Measurements from ENCODE around the gene C1orf198.

The C1orf198 gene, protein sequence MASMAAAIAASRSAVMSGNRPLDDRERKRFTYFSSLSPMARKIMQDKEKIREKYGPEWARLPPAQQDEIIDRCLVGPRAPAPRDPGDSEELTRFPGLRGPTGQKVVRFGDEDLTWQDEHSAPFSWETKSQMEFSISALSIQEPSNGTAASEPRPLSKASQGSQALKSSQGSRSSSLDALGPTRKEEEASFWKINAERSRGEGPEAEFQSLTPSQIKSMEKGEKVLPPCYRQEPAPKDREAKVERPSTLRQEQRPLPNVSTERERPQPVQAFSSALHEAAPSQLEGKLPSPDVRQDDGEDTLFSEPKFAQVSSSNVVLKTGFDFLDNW

DNA sequence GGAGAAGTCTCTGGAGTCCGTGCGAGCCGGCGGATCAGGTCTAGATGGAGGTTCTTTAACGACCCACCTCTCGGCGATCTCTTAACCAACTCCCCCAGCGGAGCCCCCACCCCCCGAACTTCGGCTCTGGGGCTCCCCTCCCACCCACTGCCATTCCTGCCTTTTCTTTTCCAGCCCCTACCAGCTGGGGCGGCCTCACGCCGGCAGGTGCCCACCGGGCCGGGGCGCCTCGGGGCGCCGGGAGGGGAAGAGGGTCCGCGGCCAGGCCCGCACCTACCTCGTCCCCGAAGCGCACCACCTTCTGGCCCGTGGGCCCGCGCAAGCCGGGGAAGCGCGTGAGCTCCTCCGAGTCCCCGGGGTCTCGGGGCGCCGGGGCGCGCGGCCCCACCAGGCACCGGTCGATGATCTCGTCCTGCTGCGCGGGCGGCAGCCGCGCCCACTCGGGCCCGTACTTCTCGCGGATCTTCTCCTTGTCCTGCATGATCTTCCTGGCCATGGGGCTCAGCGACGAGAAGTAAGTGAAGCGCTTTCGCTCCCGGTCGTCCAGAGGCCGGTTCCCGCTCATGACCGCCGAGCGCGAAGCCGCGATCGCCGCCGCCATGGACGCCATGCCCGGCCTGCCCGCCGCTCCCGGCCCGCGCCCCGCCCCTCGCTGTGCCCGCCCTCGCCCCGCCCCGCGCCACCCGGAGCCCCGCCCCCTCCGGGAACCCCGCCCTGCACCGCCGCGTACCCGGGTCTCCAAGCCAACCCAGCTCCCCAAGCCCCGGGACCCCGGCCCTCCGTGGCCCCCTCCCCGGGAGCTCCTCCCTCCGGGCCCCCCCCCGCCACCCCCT is at the start of gene C1orf198:
TSS of gene C1orf198 (minus strand) at position 619 of the 833 bp plus-strand sequence. CDS start at position 610, 9 bp downstream.
- in situ Hi-C loops (cut with HindIII; ENCODE audit: low sequenced_read_pairs), result no loop called here

DNA sequence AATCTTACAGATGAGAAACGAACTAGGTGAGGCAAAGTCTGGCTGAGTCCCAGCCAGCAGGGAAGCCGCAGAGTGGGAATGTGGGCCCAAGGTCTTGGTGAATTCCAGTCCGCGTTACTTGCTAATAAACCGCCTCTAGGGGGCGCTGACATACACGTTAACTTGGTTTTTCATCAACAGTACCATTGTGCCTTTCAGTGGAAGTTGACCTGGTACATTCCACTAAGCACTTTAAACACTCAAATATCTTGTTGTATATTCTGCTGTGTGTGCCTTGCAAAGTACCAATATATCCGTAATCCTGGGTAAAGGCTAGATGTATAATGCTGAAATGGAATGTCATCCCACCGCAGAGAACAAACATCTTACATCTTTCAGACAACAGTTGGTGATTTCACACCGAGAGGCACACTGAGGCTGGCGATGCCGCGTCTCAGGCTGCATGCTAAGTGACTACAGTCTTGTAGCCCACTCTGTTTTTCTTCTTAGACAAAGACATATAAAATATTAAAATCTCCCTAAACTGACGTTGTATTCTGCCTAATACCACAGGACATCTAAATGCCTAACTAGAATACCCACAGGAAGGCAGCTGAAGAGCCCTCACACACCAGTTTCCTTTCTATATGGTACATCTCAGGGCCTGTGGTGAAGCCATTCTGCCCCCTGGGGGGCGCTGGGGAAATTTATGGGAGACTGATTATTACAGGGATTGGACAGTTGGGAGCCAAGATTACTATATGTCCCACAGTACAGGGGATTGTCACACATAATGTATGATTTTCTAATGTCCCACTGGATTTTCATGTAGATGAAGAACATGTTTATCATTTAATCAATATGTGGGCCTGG is 49.2 kb upstream of the C1orf198 start:
- in situ Hi-C loops (cut with HindIII; ENCODE audit: low sequenced_read_pairs), result no loop called here

DNA sequence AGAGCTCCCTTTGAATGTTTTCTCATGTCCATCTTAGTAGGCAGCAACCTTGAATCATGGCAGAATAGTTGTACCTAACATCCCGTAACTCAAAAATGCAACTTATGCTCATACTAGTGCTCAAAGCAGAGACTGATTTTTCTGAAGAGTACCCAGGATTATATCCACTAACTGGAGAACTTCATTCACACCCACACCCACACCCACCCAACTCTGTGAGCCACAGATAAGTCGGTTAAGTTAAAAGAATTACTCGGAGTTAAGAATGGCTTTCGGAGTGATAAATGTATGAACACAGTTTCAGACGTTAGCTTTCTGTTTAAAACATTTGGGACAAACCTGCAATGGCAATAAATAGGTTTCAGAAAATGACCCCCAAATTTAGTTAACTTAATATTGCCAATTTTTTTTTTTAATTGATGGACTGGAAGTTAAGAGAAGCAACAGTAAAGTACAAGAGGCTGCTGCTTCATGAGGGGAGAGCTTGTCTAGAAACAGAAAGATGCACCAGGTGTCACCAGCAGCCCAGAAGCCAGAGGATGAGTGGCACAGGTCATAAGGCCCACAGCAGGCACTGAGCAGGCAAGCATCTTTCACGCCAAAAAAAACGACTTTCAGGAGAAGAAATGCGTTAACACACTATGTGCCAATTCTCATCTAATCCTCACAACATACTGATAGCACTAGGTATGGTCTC is 48.4 kb upstream of the C1orf198 start:
- in situ Hi-C loops (cut with HindIII; ENCODE audit: low sequenced_read_pairs), result no loop called here

DNA sequence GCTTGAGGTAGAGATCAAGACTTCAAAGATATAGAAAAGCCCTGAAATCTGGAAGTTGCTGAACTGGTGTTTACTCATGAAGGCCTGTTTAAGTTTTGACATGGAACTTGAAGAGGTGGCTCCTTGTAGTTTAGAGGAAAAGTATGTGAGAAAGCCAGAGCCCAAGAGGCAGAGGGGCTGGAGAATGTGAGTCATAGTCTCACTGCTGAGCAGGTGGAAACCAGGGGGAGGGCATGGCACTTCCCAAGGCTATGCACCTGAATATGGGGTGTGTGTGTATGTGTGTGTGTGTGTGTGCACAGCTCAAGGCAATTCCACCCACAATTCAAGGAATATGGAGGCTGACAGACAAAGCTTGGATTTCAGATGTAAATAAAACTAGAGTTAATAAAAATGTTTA is 46.8 kb upstream of the C1orf198 start:
- in situ Hi-C loops (cut with HindIII; ENCODE audit: low sequenced_read_pairs), result no loop called here

DNA sequence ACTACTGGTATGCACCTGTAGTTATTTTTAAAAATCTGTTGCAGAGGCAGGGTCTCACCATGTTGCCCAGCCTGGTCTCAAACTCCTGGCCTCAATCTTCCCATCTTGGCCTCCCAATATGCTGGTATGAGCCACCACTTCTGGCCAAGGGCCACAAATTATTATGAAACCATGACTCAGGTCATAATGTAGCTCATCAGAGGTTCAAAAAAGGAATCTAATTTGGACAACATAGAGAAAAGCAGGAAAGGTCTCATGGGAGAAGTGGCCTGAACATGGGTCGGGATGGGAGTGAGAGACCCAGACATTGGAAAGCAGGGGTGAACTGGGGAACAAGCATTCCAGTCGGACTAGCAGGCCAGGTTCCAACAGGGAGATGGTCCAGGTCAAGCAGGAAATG is 45.2 kb upstream of the C1orf198 start:
- in situ Hi-C loops (cut with HindIII; ENCODE audit: low sequenced_read_pairs), result no loop called here

DNA sequence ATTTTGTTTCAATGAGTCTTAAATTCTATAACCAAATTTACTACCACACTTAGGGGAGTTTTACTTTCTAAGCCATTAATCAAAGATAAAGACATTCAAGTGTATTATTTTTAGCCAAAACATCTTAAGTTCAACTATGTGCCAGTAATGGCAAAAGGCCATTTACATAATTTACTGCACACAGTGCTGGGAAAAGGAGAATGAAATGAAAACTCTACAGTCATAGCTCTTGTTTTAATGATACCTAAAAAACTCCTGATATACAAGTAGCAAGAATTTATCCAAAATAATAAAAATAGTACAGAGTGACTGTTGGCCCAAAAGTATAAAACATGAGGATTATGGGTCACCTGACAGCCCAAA is 42.4 kb upstream of the C1orf198 start:
- in situ Hi-C loops (cut with HindIII; ENCODE audit: low sequenced_read_pairs), result no loop called here

DNA sequence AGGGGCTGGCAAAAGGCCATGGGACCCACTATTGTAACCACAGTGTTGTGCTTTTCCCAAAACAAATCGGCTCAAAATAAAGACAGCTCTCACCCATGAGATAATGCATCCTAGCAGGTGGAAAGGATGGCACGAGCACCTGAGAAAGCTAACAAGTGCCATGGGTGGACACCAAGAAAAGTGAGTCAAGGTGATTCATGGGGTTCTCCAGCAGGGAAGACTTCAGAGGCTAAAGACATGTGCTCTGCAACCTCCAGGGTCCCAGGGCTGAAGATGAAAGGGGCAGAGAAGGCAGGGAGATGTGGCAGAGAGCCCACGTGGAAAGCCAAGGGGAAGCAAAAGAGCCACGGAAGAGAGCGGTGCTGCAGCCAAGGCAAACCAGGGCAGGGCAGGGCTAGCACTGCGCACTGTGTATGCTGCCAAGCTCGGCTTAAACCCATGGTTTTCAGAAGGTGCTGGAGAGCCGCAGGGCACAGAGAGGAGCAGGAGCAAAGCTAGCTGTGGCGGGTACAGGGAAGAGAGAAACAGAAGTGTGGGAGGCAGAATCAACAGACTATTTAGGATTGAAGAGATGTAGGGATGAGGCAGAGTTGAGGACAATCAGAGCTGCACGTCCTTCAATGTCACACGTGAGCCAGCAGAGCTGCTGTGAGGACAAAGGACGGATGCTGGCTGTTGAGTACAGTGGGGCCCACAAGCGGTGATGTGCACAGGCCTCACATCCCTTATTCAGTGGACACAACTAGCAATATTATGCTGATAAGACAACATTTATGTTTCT is 41.8 kb upstream of the C1orf198 start:
- in situ Hi-C loops (cut with HindIII; ENCODE audit: low sequenced_read_pairs), result no loop called here

DNA sequence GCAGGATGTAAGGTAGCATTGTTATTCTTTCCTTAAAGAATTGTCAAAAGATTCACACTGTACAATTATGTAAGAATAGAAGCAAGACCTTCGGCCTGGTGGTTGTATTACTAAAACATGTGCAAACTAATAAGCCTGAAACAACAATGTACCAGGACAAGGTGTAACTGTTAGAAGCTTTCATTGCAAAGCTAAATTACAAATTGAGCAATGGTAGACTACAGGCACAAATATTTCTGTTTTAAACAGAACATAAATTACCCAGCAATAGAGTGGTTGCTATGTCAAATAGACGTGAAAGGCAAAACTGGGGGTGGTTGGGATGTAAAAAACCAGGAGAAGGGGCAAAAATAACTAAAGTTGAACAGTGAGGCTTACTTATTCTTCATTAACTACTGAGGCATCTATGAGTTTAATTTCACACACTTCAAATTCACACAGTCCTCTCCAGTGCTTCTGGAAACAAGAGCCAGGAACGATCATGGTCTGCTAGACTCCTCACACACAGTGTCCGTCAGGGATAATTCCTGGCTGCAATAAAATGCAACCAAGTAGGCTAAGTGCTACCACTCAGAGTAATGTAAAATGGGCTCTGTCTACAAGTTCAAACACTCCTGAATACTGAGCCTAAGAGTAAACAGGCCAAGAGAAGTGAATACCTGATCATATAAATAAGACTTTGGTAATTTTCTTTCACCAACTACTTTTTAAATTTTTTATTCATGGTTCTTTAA is 39.3 kb upstream of the C1orf198 start:
- in situ Hi-C loops (cut with HindIII; ENCODE audit: low sequenced_read_pairs), result no loop called here

DNA sequence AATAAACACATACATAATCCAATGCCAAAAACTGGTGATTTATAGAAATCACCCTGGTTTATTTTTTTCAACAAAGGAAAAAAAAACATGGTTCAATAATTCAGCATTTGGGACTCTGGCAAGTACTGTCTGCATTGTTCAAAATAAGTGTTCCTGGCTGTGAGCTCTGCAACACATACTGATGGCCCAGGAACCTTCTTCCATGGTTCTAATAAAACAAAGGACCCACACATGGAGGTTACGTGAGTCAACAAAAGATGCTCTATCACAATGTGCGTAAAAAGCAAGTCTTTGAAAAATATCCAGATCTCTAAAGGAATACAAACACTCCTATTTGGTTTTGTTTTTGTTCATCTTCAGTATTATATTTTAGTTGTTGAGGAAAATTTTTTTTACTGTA is 37.9 kb upstream of the C1orf198 start:
- in situ Hi-C loops (cut with HindIII; ENCODE audit: low sequenced_read_pairs), result no loop called here

DNA sequence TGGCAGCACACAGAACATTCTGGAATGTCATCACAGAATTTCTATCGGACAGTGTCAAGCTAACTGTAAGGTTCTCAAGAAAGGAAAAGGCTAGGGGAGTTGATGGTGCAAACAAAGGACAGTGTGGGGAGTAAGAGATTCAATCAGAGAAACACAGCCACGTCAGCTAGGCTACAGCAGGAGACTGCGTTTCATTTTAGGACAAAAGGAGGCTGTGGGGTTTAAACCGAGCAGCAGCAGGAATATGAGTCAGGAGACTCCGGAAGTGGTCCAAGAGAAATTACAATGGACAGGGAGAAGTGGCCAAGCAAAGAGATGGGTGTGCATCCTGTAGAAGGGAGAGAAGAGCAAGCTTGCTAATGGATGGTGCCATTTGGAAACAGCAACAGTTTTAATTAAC is 37.4 kb upstream of the C1orf198 start:
- in situ Hi-C loops (cut with HindIII; ENCODE audit: low sequenced_read_pairs), result no loop called here

DNA sequence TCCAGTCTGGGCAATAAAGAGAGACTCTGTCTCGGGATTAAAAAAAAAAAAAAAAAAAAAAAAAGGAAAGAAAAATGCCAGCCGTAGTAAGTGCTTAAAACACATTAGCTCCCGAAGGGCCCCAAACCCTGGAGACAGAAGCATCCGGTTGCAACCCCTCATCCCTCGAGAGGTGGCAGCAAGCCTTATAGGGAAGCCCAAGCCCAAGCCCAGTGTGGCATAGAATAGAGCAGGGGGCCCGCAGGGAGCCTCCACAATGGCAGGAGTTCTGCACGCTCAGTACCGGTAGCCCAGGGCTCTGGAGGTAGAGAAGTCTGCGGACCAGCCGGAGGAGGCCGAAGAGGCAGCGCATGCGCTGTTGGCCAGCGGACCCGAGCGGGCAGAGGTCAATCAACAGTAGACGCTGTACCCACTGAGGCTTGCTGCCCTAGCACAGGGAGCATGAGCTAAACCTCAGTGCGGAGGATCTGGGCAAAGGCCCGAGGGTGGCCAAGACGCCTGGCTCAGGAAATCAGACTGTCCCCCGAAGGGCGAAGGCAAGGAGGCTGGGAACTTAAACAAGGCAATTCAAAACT is 34.1 kb upstream of the C1orf198 start:
- in situ Hi-C loops (cut with HindIII; ENCODE audit: low sequenced_read_pairs), result no loop called here

DNA sequence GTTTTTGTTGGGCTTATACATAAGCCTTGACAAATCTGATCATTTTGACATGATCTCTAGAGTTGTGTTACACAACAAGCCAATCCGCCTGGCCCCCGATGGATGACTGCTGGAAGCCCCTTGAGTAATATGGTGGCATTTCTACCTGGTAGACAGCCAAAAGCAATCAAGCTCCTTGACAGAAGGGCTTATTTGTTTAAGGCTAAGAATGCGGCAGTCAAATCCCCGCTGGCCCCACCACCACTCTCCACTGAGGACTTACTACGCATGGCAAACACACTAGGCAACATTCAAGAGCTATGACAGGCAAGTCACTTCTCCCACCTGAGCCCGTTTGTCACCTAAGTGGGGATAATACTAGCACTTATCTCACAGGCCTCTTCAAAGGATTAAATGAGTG is 33.4 kb upstream of the C1orf198 start:
- in situ Hi-C loops (cut with HindIII; ENCODE audit: low sequenced_read_pairs), result no loop called here

DNA sequence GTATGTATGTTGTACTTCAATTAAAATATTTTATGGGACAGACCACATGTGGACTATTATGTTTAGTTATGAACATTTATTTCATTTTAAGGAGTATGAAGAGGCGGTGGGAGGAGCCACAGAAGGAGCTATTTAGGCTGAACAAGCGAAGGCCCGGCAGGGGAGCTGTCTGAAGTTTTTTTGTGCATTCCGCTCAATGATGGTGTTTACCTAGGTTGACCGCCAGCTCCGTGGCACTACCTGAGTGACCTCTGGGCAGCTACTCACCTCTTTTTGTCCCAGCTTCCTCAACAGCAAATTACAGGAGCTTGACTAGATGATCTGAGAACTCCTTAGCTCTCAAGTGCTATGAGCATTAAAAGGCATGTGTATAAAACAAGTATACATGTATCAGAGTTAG is 32.7 kb upstream of the C1orf198 start:
- in situ Hi-C loops (cut with HindIII; ENCODE audit: low sequenced_read_pairs), result no loop called here

DNA sequence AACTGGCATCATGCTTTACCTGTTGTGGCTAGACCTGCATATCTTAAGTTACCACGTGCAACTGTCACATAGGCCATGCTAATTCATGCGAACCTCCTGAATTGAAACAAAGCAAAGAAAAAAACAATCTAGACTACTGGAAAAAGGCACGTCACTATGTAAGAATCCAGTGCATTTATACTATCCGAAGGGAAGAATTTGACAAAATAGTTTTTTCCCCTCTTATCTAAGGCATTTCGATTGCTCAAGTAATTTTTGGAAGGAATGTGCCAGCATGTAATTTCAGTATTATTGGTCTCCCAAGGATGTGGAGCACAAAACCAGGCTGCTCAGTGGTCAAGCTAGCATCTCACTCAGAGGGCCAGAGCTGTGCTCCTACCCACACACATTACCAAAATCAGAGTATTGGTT is 31.5 kb upstream of the C1orf198 start:
- in situ Hi-C loops (cut with HindIII; ENCODE audit: low sequenced_read_pairs), result no loop called here

DNA sequence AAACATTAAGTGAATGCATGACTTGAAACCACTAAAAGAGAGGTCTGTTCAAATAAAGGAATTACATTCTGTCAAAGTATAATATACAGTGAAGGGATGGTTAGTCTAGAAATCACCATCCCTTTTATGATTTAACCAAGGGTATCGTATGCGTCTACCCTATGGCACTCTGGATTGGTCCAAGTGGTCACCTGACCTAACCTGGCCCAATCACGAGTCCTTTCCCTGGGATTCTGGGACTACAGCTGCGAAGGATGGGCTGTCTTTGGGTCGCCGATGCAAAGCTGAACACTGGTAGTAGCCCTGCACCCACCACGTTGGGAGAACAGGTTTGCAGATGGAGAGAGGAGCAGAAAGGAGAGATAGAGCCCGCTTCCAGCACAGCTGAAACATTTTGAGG is 30.4 kb upstream of the C1orf198 start:
- in situ Hi-C loops (cut with HindIII; ENCODE audit: low sequenced_read_pairs), result no loop called here

DNA sequence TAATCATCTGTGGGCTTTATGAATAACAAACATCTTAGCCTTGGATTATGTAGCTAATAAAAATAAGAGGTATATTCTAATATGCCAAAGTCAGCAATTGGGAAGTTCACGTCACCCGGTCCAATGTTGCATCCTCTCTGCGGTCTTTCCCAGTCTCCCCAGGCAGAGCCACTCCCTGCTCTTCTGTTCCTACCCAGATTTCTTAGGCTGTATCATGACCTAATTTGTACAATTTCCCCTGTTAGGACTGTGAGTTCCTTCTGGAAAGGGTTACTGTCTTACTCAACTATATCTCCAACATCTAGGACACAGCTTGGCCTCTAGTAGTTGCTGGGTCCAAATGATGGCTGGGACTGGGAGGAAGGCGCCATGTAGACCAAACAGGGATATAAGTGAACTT is 29.8 kb upstream of the C1orf198 start:
- in situ Hi-C loops (cut with HindIII; ENCODE audit: low sequenced_read_pairs), result no loop called here

DNA sequence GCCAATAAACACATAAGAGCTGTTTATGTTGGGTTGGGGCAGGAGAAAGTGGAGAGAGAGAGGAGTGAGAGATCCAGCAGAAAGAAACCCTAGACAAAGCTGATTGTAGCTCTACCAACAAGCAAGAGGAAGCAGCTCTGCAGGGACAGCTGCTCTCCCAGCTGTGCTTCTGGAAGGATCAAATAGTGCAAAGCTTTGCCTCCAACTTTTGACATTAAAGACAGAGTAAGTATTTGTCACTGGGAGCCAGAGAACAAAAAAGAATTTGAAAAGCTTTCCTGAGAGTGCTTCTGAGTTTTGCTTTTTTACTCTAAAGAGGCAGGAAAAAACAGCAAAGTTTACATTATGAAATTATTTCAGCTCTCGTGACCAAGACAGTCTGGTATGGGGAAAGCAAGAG is 28.5 kb upstream of the C1orf198 start:
- in situ Hi-C loops (cut with HindIII; ENCODE audit: low sequenced_read_pairs), result no loop called here

DNA sequence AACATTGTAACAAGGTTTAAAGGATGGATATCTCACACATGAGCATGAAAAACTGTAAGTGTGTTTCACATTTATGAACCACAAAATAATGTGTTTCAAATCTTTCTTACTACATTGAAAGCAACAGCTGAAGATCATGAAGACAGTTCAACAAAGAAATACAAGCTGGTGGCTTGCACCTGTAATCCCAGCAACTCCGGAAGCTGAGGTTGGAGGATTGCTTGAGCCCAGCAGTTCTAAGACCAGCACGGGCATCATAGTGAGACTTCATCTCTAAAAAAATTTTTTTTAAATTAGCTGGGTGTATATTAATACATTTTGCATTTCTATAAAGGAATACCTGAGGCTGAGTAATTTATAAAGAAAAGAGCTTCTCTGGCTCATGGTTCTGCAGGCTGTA is 27.1 kb upstream of the C1orf198 start:
- in situ Hi-C loops (cut with HindIII; ENCODE audit: low sequenced_read_pairs), result no loop called here

DNA sequence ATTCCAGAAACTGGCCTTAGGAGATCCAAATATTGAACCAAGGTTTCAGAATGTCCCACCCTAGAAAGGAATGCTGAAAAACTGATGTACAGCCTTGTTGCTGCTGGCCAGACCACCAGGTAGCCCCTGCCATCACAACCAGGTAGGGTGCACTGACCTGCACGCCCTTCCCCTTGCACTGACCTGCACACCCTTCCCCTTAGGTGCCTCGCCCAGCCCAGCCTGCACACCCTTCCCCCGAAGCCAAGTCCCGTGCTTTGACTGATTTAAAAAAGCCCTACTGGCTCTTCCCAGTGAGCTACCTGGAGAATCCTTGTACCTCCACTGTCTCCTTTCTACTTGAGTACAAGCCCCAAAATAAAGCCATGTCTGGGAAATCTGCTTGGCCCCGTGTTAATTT is 26.3 kb upstream of the C1orf198 start:
- in situ Hi-C loops (cut with HindIII; ENCODE audit: low sequenced_read_pairs), result no loop called here
